NCI-H1694 (cell line): Measurements from ENCODE around the gene UPB1.

Experiments used
- DNase-seq: peaks from one replicate; lab custom pipeline; 2025; lab: John Stamatoyannopoulos, UW

UPB1 gene

DNA sequence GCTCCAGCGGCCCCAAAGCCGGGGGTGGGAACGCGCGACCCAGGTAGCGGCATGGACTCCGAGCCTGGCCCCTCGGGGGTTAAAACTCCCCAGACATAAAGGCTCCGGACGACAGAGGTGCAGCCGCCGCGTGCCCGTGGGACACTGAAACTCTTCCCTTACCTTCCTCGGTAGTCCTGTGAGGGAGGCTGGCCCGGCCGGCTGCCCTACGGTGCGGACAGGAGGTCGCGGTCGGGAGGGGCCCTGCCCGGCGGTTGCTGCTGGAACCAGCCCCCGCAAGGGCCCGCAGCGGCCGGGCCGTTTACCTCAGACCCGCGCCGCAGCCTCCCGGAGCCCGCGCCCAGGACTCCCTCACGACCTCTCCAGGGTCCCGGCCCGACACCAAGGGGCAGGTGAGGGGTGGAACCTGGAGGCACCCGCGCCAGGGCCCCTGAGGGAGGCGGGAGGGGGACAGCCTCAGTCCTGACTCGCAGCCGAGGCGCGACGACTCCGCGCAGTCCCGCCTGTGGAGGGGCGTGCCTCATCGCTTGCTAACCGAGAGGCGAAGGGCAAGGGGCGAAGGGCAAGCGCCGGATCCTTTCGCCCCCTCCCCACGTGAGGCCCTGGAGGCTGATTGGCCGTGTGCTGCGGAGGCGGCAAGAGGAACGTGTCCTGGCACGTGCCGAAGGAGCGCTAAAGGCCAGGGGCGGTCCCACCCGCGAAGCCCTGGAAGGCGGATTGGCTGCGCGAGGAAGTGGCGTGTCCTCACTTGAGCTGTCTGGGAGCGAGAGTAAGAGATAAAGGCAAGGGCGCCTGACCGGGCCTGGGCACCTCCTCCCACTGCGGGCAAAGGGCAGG lies at the start of gene UPB1:
Gene UPB1 (plus strand): TSS at position 805 of the 837 bp plus-strand sequence. CDS start 72 bp downstream, outside the sequence.
- DNase-seq: no peak

DNA sequence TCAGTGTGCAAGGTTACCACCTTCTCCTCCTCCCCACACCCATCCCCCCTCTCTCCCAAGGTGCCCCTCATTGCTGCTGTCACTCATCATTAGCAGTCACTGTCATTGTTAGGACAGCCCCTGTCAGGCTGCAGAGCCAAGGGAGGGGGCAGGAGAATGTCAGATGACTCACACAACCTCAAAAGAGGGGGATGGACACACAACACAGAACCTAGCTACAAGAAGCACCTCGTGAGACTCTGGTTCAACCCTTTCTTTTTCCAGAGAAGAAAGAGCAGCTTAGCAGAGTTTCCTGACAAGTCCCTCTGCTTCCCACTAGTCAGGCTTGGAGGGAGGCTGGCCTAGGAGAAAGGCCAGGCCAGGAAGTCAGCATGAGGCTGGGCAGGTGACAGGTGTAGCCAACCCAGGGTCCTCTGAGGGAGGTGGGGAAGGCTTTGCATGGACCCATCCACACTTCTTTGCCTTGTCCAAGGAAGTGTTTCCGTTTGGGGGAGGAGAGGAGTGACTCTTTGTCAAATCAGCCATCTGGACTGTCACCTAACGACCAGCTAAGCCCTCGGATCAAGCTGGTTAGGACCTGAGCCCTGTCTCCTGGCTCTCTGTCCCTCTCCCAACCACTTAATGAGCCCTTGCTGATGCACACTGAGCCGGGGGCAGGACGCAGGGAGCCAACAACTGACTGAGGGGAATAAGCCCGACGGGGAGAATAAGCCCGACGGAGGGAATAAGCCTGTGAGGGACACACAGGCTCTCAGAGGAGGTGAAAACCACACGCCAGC lies 49.5 kb upstream of the UPB1 start:
- DNase-seq: no peak

DNA sequence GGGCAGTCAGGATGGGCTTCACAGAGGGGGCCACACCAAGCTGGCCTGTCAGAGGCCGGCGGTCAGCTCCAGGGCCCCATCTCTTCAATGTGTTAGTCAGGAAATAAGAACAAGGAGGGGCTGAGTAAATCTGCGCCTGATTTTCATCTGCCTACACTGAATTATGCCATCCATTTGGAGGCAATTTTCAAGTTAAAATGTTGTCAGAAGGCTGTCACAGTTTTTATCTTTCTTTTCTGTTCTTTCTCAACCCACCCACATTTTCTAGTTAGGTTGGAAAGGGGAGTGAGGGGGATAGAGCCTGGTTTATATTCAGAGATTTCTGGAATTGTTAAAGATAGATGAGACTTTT lies 48.9 kb upstream of the UPB1 start:
- DNase-seq: no peak

DNA sequence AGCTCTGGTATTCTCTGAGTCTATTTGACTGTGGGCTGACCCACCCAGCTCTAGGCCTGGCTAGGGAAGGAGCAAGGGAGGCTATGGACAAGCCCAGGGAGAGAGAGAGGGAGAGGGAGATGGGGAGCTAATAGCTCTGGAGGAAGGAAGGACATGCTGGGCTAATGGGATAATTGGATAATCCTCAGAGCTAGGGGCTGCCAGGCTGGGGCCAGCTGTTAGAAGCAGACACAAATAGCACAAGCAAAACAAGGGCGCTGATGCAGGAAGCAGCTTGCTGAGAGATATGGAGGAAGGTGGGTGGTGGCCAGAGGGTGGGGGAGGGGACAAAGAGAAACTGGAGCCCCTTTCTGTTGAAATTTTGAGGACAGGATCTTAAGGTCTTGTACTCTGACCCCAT lies 44.5 kb upstream of the UPB1 start:
- peak; percentile 43 for DNase-seq

DNA sequence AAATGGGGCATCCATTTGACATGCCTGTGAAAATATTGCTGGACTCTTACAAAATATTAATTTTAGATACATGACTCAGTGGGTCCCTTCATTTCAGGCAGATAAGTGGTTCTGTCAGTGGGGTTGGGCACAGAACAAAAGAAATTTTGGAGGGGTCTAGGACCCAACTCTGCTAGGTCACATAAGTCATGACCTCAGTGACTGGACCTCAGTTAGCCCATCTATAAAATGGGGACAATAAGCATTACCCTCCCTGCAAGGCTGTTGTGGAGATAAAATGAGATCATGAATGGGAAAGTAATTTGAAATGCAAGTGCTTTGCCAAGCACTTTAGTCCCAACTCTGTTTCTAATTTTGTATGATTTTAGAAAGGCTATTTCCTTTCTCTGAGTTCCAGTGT lies 44.0 kb upstream of the UPB1 start:
- DNase-seq: no peak

DNA sequence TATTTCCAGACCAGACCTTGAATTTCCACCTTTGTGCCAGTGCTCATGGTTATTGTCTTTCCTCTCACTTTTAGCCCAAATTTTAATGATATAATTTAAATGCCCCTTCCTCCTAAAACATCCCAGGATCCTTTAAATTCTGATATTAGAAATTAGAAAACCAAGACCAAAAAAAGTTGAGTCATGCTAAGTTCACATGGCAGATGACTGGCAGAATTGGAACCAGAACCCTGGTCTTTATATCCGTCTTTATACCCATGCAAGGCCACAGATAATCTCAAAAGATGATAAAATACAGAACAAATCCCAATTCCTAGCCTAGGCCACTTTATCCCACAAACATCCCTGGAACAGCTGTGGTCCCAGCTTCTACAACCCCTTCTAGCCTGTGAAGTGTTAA lies 41.3 kb upstream of the UPB1 start:
- no peak for DNase-seq

DNA sequence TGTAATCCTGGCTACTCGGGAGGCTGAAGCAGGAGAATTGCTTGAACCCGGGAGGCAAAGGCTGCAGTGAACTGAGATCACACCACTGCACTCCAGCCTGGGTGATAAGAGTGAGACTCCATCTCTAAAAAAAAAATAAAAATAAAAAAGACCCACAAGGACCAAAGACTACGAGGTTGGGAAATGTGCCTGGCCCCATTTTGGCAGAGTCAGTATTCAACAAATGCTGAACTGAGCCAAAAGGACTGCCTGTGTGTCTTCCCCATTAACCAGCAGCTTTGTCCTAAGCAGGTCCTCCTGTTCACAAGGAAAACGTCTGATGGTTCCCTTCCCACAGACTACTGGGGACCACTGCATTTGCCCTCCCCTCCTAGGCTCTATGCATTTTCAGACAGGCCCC lies 40.1 kb upstream of the UPB1 start:
- DNase-seq: no peak

DNA sequence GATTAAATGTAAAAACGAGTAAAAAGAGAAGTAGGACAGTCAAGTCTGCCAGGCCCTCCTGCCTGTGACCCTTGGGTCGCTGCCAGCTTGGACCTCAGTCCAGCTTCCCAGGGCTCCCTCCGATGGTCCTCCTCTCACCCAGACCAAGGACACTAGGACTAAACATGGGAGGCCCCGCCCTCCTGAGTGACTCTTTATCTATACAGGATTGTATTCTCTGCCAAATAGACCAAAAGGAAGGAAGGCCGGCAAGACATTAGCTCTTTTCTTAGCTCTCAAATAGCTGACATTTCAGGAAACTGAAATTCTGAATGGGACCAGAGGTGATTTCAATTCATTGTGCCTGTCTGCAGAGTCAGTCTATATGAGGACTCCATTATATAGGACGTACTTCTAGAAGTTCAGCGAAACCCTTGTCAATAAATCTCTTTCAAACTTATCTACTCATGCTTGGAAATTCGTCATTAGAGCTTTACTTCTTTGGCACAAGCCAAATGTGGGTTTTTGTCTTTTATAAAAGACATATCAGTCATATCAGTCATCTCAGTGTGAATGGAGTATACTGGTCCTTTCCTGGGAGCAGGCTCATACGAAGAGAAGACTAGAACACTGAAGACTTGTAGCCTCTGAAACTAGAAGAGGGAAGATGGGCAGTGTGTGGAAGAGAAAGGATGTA lies 39.2 kb upstream of the UPB1 start:
- DNase-seq: no peak

DNA sequence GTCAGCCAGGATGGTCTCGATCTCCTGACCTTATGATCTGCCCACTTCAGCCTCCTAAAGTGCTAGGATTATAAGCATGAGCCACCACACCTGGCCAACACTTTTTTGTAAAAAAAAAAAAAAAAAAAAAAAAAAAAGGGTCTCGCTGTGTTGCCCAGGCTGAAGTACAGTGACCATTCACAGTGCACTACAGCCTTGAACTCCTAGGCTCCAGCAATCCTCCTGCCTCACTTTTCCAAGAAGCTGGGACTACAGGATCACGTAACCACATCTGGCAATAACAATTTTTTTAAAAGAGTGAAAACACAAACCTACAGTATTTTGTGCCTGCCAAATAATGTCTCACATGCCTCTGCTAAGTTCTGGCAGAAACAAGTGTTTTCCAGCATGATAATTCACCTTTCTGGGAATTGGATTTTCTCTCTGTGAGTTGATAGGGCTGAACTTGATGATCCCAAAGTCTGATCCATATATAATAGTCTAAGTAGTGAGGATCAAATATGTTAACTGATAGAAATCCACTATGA lies 37.2 kb upstream of the UPB1 start:
- no peak for DNase-seq

DNA sequence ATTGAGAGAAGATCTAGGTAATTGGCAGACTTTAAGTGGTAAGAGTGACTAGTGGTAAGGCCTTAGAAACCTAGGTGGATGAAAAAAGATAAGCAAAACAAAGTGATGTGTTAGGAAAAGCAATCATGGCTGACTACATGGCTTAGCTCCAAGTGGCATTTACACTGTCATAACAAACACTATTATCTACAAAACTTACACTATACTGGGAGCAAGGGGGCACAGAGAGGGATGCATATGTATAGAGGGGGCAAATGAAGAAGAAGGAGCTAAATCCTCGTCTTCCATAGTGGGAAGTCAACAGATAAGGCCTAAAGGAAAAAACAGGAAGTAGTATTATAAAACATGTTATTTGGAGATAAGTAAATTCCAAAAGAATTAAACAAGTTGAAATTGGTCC lies 35.2 kb upstream of the UPB1 start:
- no peak for DNase-seq

DNA sequence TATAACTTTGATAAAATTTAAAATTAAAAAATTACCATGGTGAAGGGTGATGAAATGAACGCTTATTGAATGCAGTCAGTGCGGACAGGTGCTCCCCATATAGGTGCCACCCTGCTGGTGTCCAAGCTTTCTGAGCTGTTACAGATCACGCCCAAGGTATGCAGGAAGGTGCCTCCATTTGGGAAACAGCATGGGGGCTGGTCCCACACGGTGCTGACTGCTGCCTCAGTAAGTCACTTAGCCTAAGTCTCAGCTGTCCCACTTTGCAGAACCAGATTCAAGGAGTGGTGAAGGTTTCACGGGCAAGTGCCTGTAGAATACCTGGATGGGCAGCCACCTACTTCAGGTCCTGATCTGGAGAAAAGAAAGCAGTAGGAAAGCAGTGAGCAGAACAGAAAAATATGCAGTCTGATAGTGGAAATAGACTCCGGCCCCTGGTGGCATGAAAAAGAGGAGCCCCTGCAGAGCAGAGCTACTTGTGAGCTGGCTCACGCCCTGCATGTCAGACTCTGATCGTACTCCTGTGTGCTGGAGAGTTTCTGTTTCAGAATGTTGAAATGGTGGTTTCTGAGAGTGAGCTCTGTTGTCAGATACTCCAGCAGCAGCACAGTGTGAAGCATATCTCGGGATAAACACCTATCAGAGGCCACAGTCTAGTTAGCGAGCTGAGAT lies 34.6 kb upstream of the UPB1 start:
- no peak for DNase-seq

DNA sequence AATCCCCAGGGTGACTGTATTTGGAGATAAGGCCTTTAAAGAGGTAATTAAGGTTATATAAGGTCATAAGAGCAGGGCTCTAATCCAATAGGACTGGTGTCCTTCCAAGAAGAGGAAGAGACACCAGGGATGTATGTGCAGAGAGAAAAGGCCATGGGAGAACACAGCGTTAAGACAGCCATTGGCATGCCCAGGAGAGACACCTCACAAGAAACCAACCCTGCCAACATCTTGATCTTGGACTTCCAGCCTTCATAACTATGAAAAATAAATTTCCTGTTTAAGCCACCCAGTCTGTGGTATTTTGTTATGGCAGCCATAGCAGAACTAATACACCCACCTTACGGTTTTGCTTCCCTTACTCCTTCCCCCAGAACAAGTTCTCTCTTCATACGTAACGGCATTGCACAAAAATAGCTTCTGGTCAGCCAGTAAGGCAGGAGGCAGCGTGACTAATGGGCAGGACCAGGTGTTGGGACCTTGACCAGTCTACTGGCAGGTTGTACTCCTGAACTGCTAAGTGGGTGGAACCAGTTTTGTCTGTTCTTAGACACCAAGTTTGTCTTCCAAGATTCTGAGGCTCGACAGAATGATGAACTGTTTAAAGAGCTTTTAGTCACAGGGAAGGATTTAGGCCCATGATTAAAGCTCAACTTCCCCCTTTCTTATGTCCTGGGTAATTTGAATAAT lies 31.9 kb upstream of the UPB1 start:
- no peak for DNase-seq

DNA sequence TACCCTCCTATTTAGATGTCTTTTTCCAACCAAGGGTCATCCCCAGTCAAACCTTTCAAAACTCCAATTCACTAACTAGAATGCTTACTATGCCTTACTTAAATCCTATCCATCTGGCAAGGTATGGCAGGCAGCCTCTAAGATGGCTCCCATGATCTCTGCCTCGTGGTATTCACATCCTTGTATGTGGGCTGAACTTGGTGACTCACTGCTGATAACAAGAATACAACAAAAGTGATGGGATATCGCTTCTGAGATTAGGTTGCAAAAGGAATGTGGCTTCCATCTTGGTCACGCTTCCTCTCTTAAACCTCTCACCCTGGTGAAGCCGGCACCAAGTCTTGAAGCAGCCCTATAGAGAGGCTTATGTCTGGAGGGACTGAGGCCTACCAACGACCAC lies 29.6 kb upstream of the UPB1 start:
- DNase-seq: no peak

DNA sequence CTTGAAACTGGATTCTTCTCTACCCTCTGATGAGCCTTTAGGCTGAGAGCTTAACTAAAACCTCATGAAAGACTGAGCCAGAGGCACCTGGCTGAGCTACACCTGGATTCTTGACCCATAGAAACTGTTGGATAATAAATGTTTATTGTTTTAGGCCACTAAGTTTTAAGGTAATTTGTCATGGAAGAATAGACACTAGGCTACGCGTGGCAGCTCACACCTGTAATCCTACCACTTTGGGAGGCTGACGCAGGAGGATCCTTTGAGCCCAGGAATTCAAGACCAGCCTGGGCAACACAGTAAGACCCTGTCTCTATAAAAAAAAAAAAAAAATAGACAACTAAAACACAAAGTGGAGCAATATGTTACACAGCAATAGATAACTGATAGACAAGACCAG lies 29.2 kb upstream of the UPB1 start:
- no peak for DNase-seq

DNA sequence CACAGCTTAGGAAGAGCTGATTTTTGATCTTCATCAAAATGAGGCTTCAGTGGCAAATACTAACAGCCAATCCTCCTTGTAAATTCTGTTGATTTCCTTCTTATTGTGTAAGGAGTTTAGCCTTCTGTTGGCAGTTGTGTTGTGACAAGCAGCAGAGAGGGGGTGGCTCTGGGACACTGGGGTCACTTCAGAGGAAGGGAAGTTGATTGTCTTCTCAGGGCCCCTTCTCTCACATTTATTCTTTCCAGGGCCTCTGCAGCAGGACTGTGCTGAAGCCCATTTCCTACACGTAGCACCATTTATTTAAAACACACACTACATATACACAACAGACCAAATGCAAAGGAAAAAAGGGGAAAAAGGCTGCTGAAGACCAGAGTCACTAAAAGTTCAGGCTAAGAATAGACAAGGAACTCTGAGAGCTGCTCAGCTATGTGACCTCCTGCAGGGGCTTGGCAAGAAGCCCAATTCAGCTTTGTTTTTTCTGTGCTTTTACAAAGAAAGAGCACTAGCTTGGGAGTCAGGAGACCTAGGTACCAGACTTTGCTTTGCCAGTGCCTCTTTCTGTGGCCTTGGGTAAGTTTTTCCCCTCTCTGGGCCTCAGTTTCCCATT lies 28.3 kb upstream of the UPB1 start:
- DNase-seq: no peak

DNA sequence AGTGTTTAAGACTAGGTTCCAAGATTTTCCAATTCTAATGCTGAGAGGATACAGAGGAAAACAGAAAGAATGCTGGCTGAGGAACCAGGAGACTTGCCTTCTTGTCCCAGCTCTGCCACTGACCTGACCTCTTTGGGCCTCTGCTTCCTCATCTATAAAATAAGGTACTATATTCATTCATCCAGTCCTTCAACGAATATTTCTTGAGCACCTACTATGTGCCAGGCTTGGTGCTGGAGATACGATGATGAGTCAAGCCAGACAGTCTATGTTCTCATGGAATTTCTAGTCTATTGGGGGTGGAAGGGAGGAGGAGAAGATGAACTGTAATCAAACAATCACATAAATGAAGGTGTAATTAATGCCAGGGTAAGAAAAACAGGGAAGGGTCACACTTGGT lies 27.8 kb upstream of the UPB1 start:
- DNase-seq: no peak

DNA sequence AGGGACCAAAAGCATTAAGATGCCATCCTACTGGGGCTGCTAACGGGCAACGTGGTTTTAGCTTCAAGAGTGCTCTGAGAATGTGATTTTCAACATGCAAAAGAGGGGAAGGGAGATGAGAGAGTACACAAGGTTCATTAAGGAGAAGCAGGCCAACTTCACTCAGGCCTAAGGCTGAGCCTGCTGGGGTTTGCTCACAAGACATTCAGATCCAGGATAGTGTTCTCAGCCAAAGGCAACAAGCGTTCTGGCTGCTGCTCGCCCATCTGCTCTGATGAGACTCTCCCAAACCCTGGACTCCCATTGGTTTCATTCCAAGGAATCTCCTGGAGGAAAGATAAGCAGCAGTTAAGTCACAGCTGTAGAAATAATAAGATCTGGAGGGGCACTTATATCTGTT lies 23.6 kb upstream of the UPB1 start:
- no peak for DNase-seq

DNA sequence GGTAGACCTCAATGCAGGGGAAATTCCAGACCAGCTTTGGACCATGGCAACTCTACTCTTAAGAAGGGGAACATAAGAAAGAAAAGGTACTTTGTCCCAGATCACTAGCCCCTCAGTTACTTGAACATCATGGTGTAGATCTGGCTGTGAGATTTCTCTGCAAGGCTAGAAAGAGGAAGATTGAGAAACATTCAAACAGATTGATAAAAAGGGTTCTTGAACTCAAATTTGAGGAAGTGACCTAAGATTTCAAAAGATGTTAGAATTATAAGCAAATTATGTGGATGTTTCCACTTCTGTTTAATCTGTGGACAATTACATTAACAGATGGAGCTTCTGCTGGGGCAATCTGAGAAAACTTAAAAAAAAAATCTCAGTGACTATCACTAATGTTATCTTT lies 21.8 kb upstream of the UPB1 start:
- DNase-seq: no peak

DNA sequence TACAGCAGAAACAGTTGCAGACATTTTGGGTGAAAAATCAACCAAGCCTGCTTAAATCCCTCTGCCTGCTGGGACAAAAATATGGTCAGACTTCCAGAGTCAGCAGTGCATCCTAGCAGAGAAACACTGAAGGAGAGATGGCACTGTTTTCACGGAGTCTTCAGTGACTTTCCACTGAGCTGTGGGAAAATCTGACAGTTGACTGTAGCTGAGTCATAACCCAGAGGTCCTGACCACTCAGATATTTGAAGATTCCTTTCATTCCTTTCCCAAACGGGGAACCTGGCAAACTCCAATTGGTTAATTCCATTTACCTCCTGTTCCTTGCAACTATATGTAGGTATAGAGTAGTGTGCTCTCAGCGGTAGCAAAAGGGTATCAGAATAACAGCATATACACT lies 20.9 kb upstream of the UPB1 start:
- no peak for DNase-seq

DNA sequence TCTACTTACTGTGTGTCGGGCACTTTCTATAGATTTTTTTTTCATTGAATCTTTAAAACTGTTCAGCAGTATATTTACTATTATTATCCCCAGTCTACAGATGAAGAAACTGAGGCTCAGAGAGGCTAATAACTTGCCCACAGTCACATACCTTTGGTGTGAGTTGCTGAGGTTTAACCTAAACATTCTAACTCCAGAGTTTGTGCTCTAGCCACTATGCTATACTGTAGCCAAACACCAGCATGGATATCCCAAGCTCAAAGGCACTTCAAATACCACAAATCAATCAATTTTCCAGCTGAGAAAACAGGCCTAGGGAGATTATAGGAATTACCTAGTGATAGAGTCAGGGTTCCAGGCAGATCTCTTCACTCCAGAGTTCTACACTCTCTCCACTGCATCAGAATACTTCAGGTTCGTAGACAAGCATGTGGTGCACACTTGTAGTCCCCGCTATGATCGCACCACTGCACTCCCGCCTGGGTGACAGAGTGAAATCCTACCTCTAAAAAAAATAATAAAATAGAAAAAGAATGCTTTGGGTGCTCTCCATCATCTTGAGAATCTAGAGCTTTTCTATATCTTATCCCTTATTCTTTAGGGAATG lies 20.4 kb upstream of the UPB1 start:
- DNase-seq: no peak

DNA sequence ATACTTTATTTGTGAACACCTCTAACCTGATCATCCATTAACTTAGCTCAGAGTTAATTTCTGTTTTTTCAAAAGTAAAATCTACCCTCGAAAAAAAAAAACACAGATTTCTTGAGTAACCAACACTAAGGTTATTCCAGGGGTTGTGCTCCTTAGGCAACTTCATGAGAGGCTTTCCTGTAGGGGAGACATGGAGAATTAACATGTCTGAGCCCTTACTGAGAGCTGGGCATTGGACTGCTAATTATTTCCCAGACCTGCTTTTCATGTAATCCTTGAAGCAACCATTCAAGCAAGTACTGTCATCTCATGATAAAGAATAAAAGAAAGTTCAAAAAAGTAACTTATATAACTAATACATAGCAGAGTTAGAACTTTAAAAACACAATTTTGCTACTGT lies 13.5 kb upstream of the UPB1 start:
- no peak for DNase-seq
